NT2/D1 (cell line): ENCODE results near the gene TSEN15.

Source experiments
- SUZ12 ChIP-seq: IDR thresholded peaks from 2 replicates; pipeline ENCODE4 v1.6.1; 2011; ENCODE audit not compliant: insufficient read length, insufficient read depth; ENCODE audit errors: extremely low read depth
- YY1 ChIP-seq: IDR thresholded peaks from 2 replicates; pipeline ENCODE4 v1.6.1; 2011; ENCODE audit not compliant: insufficient read length, insufficient read depth
- ZNF274 ChIP-seq: IDR thresholded peaks from 2 replicates; pipeline ENCODE4 v1.6.1; 2011; ENCODE audit warnings: mild to moderate bottlenecking, low read depth, low read length

- no peak for TF ChIP-seq YY1
- TF ChIP-seq ZNF274 = no peak
- TF ChIP-seq SUZ12 = no peak
Measured at GRCh38 chr1:184085667-184086066, 34.1 kb downstream of the TSEN15 start.
